SJSA1 (cell line): ENCODE measurements around the gene NRG2. TPM values are rescaled to one million over a fixed set of nuclear protein-coding genes. Genes with fewer than 3 reads are reported as not detected.

Source experiments
- DNase-seq, 2 experiments: peaks; one replicate each; pipeline ENCODE4 v3.0.0-alpha.2; 2015 to 2020; ENCODE audit warnings: low spot score in 2 of 2, low read depth in 1 of 2
- H3K27ac ChIP-seq: fragments of 250-450 bp; sonication (Bioruptor Pico); 2 replicates; pipeline ENCODE4 v1.5.1; 2020; ENCODE audit warnings: mild to moderate bottlenecking, moderate library complexity
- H3K27me3 ChIP-seq: fragments of 250-450 bp; sonication (Bioruptor Pico); replicated peaks from 2 replicates; pipeline ENCODE4 v1.5.1; 2020; ENCODE audit warnings: mild to moderate bottlenecking, moderate library complexity
- H3K36me3 ChIP-seq: fragments of 250-450 bp; sonication (Bioruptor Pico); 2 replicates; pipeline ENCODE4 v1.5.1; 2020; ENCODE audit warnings: mild to moderate bottlenecking
- H3K4me1 ChIP-seq: fragments of 250-450 bp; sonication (Bioruptor Pico); replicated peaks from 2 replicates; pipeline ENCODE4 v1.6.1; 2021; ENCODE audit warnings: mild to moderate bottlenecking
- H3K4me3 ChIP-seq: fragments of 250-450 bp; sonication (Bioruptor Pico); 2 replicates; pipeline ENCODE4 v1.5.1; 2020; ENCODE audit warnings: mild to moderate bottlenecking
- H3K9me3 ChIP-seq: fragments of 250-450 bp; sonication (Bioruptor Pico); replicated peaks from 2 replicates; pipeline ENCODE4 v1.5.1; 2020; ENCODE audit warnings: mild to moderate bottlenecking
- total RNA-seq: library from RNA; depleted of rRNA; stranded (reverse); fragments of >200 nt; shearing (Covaris generic); gene quantifications from 2 replicates; pipeline ENCODE4 v1.2.3, GENCODE V29; 2014

NRG2 gene
- total RNA-seq, 1 experiment from 2014 or later = not detected

- Histone ChIP-seq H3K9me3 (no peaks in the 10 kb centered on the region), H3K4me1 (no peaks in the 10 kb centered on the region), H3K4me3 (no peak overlapping the region), H3K36me3 (no peaks in the 10 kb centered on the region), H3K27ac (no peak overlapping the region), H3K27me3 (peaks cover 46% of the 10 kb centered on the region)
- DNase-seq = no peak
Observed at GRCh38 chr5:139816566-139816965, 226.5 kb downstream of the NRG2 start.

GRCh38 chr5:139814704-139815280 is 228.3 kb downstream of the NRG2 start:
- Histone ChIP-seq H3K36me3 (no peaks in the 10 kb centered on the region), H3K9me3 (no peaks in the 10 kb centered on the region), H3K27me3 (peaks cover 44% of the 10 kb centered on the region), H3K4me3 (no peak overlapping the region), H3K27ac (no peak overlapping the region), H3K4me1 (no peaks in the 10 kb centered on the region)
- no peak for DNase-seq

- H3K27ac ChIP-seq = no peak overlapping the region
- peaks cover 38% of the 10 kb centered on the region for H3K27me3 ChIP-seq
- no peaks in the 10 kb centered on the region for H3K9me3 ChIP-seq
- no peaks in the 10 kb centered on the region for H3K36me3 ChIP-seq
- H3K4me1 ChIP-seq = no peaks in the 10 kb centered on the region
- H3K4me3 ChIP-seq = no peak overlapping the region
- DNase-seq = no peak
Observed at GRCh38 chr5:139814191-139814601, 228.9 kb downstream of the NRG2 start.

GRCh38 chr5:139812836-139813805 is 230.0 kb downstream of the NRG2 start:
- Histone ChIP-seq H3K36me3 (no peaks in the 10 kb centered on the region), H3K27me3 (peaks cover 30% of the 10 kb centered on the region)
- DNase-seq = no peak

GRCh38 chr5:139812323-139812722 is 230.8 kb downstream of the NRG2 start:
- no peaks in the 10 kb centered on the region for H3K4me1 ChIP-seq
- no peak overlapping the region for H3K27ac ChIP-seq

More at GRCh38 chr5:139812836-139813805, 230.0 kb downstream of the NRG2 start:
- H3K27ac ChIP-seq = no peak overlapping the region
- no peaks in the 10 kb centered on the region for H3K9me3 ChIP-seq
- no peaks in the 10 kb centered on the region for H3K4me1 ChIP-seq
- no peak overlapping the region for H3K4me3 ChIP-seq

GRCh38 chr5:139811274-139811607 is 231.9 kb downstream of the NRG2 start:
- Histone ChIP-seq H3K27ac (no peak overlapping the region), H3K36me3 (no peaks in the 10 kb centered on the region), H3K4me1 (no peaks in the 10 kb centered on the region), H3K27me3 (peaks cover 16% of the 10 kb centered on the region), H3K9me3 (no peaks in the 10 kb centered on the region), H3K4me3 (no peak overlapping the region)
- DNase-seq = no peak

More at GRCh38 chr5:139812323-139812722, 230.8 kb downstream of the NRG2 start:
- no peaks in the 10 kb centered on the region for H3K36me3 ChIP-seq
- no peaks in the 10 kb centered on the region for H3K9me3 ChIP-seq
- DNase-seq = no peak
- no peak overlapping the region for H3K4me3 ChIP-seq
- H3K27me3 ChIP-seq = peaks cover 24% of the 10 kb centered on the region

GRCh38 chr5:139810341-139811273 is 232.5 kb downstream of the NRG2 start:
- DNase-seq = no peak
- H3K4me1 ChIP-seq = no peaks in the 10 kb centered on the region
- H3K36me3 ChIP-seq = no peaks in the 10 kb centered on the region
- H3K27ac ChIP-seq = no peak overlapping the region
- H3K4me3 ChIP-seq = no peak overlapping the region
- H3K27me3 ChIP-seq = peaks cover 12% of the 10 kb centered on the region
- H3K9me3 ChIP-seq = no peaks in the 10 kb centered on the region

GRCh38 chr5:139809331-139809810 is 233.7 kb downstream of the NRG2 start:
- DNase-seq = no peak
- no peaks in the 10 kb centered on the region for H3K9me3 ChIP-seq
- H3K27me3 ChIP-seq = peaks cover 12% of the 10 kb centered on the region
- H3K27ac ChIP-seq = no peak overlapping the region
- no peaks in the 10 kb centered on the region for H3K4me1 ChIP-seq
- no peak overlapping the region for H3K4me3 ChIP-seq
- H3K36me3 ChIP-seq = no peaks in the 10 kb centered on the region

GRCh38 chr5:139808481-139809330 is 234.4 kb downstream of the NRG2 start:
- no peaks in the 10 kb centered on the region for H3K4me1 ChIP-seq
- H3K36me3 ChIP-seq = no peaks in the 10 kb centered on the region
- peaks cover 9% of the 10 kb centered on the region; the same call in 1 of the 2 replicates for H3K27me3 ChIP-seq
- no peak overlapping the region for H3K27ac ChIP-seq
- H3K4me3 ChIP-seq = no peak overlapping the region
- DNase-seq = peak; percentile 36 to 72
- H3K9me3 ChIP-seq = no peaks in the 10 kb centered on the region

GRCh38 chr5:139807647-139808030 is 235.5 kb downstream of the NRG2 start:
- H3K27me3 ChIP-seq = peaks cover 12% of the 10 kb centered on the region; the same call in 1 of the 2 replicates
- H3K27ac ChIP-seq = no peak overlapping the region
- H3K36me3 ChIP-seq = no peaks in the 10 kb centered on the region
- H3K9me3 ChIP-seq = no peaks in the 10 kb centered on the region
- H3K4me3 ChIP-seq = no peak overlapping the region
- no peaks in the 10 kb centered on the region for H3K4me1 ChIP-seq
- DNase-seq = no peak

GRCh38 chr5:139806726-139807646 is 236.1 kb downstream of the NRG2 start:
- Histone ChIP-seq H3K9me3 (no peaks in the 10 kb centered on the region), H3K4me1 (no peaks in the 10 kb centered on the region), H3K27me3 (peaks cover 12% of the 10 kb centered on the region; the same call in 1 of the 2 replicates), H3K27ac (no peak overlapping the region), H3K4me3 (no peak overlapping the region), H3K36me3 (no peaks in the 10 kb centered on the region)
- no peak for DNase-seq

GRCh38 chr5:139806111-139806510 is 237.0 kb downstream of the NRG2 start:
- Histone ChIP-seq H3K27me3 (peaks cover 14% of the 10 kb centered on the region), H3K4me3 (no peak overlapping the region), H3K27ac (no peak overlapping the region), H3K9me3 (no peaks in the 10 kb centered on the region), H3K4me1 (no peaks in the 10 kb centered on the region), H3K36me3 (no peaks in the 10 kb centered on the region)
- DNase-seq = no peak
